Measurements from ENCODE around the gene FLOT1. TPM values are rescaled to one million over a fixed set of nuclear protein-coding genes. Genes with fewer than 3 reads are reported as not detected.
A peak's percentile ranks its signal among the peaks of the same experiment; 100 is the strongest.

Gene FLOT1
- total and polyA plus RNA-seq, 12 donors, result 162 to 599 (median 348) TPM

DNA sequence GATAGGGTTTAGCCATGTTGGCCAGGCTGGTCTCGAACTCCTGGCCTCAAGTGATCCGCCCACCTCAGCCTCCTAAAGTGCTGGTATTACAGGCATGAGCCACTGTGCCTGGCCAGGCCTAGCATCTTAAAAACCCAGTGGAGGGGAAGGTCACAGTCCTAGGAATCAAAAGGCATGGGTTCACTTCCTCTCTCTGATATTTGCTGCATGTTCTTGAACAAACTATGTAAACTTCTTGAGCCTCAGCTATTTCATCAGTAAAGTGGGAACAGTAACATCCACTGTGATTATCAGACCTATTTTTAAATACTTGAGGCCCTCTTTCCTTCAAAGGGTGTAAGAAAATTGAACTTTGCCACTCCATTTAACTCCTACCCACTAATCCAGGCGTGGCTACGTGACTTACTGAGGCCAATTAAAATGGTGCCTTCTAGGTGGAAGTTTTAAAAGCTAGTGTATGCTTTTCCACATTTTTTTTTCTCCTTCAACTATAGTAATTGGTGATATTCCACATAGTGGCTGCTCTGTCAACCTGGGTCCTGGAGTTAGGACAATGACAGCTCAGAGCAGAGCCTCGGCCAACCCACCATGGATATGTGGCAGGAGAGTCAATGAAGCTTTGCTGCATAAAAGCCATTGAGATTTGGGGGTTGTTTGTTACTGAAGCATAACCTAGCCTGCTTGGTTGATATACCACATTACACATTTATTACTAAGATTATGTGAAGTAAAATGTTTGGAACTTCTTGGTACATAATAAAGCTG, 34.1 kb upstream of the FLOT1 start:
- H3K9me3 ChIP-seq (replicated peaks in 1 of 3), result no peaks in the 10 kb centered on the region
- intact Hi-C loops (cut with DNase I), result no loop called here
- no peaks in the 10 kb centered on the region for H3K27me3 ChIP-seq
- H3K4me3 ChIP-seq, result no peak overlapping the region
- no peak for TF ChIP-seq POLR2A (IDR thresholded peaks at IDR 0.05)
- TF ChIP-seq, protein P1, sequence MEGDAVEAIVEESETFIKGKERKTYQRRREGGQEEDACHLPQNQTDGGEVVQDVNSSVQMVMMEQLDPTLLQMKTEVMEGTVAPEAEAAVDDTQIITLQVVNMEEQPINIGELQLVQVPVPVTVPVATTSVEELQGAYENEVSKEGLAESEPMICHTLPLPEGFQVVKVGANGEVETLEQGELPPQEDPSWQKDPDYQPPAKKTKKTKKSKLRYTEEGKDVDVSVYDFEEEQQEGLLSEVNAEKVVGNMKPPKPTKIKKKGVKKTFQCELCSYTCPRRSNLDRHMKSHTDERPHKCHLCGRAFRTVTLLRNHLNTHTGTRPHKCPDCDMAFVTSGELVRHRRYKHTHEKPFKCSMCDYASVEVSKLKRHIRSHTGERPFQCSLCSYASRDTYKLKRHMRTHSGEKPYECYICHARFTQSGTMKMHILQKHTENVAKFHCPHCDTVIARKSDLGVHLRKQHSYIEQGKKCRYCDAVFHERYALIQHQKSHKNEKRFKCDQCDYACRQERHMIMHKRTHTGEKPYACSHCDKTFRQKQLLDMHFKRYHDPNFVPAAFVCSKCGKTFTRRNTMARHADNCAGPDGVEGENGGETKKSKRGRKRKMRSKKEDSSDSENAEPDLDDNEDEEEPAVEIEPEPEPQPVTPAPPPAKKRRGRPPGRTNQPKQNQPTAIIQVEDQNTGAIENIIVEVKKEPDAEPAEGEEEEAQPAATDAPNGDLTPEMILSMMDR (IDR thresholded peaks at IDR 0.05), result no peak
- H3K4me1 ChIP-seq (replicated peaks in 1 of 2), result peaks cover 20 to 41% of the 10 kb centered on the region in 2 donors
- no peaks in the 10 kb centered on the region for H3K36me3 ChIP-seq (replicated peaks in 1 of 2)
- 89 to 99% (median 96%) methylated on average over 5 of the region's 5 CpGs for WGBS, 4 donors
- DNase-seq, result no peak
- no peak overlapping the region for H3K27ac ChIP-seq

DNA sequence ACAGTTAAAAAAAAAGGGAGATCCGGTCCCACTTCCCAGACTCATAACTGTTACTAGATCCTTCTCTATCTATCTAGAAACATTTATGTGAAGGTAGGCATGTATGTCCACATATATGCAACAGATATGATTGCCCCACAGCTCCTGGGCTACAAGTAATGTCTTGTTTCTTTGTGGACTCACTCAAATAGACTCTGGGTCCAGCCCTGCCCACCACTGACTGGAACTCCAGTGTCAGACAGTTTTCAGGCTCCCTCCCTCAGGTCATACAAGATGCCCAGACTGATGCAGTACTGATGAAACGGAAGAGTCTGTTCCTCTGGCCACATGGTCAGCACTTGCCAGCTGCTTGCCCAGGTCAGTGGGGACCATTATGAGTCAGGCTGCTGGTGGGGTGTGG, 32.6 kb upstream of the FLOT1 start:
- H3K27ac ChIP-seq, result no peak overlapping the region
- H3K4me3 ChIP-seq, result no peak overlapping the region
- no peaks in the 10 kb centered on the region for H3K36me3 ChIP-seq (replicated peaks in 1 of 2)
- WGBS, 4 donors, result 81 to 97% (median 94%) methylated on average over 2 of the region's 2 CpGs
- H3K4me1 ChIP-seq (replicated peaks in 1 of 2), result peaks cover 14 to 34% of the 10 kb centered on the region in 2 donors
- no peak for TF ChIP-seq POLR2A (IDR thresholded peaks at IDR 0.05)
- TF ChIP-seq, protein P1 (IDR thresholded peaks at IDR 0.05), result no peak
- H3K27me3 ChIP-seq, result no peaks in the 10 kb centered on the region
- no peaks in the 10 kb centered on the region for H3K9me3 ChIP-seq (replicated peaks in 1 of 3)
- intact Hi-C loops (cut with DNase I), result no loop called here
- DNase-seq, result no peak

DNA sequence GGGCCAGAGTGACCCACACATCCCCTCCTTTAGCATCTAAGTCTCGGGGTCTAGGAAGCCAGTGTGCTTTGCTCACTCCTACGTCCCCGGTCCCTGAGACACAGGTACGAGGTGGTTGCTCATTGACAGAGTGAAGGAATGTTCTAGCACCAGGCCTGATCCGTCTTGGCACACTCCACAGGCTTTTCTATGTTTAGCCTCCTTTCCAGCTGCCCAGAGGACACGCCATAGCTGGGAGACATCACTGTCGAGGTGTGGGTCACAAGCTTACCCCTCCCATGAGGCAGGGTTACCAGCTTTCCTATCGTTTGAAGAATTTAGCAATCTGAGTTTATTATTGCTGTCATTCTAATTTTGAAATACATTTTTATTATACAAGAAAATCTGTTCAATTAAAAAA, 32.2 kb upstream of the FLOT1 start:
- intact Hi-C loops (cut with DNase I), result no loop called here
- no peaks in the 10 kb centered on the region for H3K9me3 ChIP-seq (replicated peaks in 1 of 3)
- TF ChIP-seq, protein P1 (IDR thresholded peaks at IDR 0.05), result no peak
- no peak for TF ChIP-seq POLR2A (IDR thresholded peaks at IDR 0.05)
- H3K4me3 ChIP-seq, result no peak overlapping the region
- peaks cover 15 to 34% of the 10 kb centered on the region in 2 donors for H3K4me1 ChIP-seq (replicated peaks in 1 of 2)
- H3K27ac ChIP-seq, result no peak overlapping the region
- no peak for DNase-seq
- H3K36me3 ChIP-seq (replicated peaks in 1 of 2), result no peaks in the 10 kb centered on the region
- WGBS, 4 donors, result 89 to 93% (median 91%) methylated on average over 8 of the region's 8 CpGs
- no peaks in the 10 kb centered on the region for H3K27me3 ChIP-seq

DNA sequence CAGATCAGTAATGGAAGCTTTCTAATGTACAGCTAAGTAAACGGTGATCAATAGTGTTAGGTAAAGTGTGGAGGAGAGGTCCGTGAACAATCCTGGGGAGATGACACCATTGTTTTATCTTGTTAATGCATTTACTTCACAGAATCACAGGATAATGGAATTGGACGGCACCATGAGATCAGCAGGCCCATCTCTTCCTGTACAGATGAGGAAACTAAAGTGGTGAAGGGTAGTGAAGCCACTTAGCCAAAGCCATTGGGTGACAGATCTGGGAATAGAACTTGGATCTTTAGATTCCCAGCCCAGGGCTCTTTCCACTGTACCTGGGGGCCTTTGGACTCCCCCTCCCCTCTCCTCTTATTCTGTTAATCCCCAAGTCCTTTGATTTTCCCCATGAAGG, 28.1 kb upstream of the FLOT1 start:
- TF ChIP-seq, protein P1 (IDR thresholded peaks at IDR 0.05), result no peak
- TF ChIP-seq POLR2A (IDR thresholded peaks at IDR 0.05), result no peak
- Histone ChIP-seq H3K9me3 (replicated peaks in 1 of 3) (no peaks in the 10 kb centered on the region), H3K4me3 (no peak overlapping the region), H3K36me3 (replicated peaks in 1 of 2) (no peaks in the 10 kb centered on the region), H3K27me3 (no peaks in the 10 kb centered on the region), H3K27ac (peak overlapping the region in 4 of 5 donors; percentile 60 to 92 (median 80)), H3K4me1 (replicated peaks in 1 of 2) (peaks cover 15 to 34% of the 10 kb centered on the region in 2 donors)
- intact Hi-C loops (cut with DNase I), result no loop called here
- DNase-seq, result no peak
- WGBS, 4 donors, result 83 to 94% (median 88%) methylated on average over 3 of the region's 3 CpGs
